ENCODE data around the gene GHDC.

The GHDC gene

DNA sequence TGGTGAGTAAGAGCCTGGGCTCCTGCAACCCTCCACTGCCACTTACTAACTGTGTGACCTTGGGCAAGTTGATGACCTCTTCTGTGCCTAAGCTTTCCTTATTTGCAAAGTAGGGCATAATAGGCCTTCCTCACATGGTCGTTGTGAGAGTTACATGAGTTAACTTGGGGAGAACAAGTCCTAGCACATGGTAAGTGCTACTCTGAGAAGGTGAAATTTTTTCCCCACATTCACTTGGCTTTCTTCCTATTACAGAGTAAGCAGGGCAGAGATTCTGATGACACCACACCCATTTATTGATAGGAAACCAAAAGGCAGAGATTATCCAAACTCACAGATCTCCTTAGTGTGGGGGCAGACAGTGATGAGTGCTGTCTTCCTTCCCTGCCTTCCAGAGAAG lies 15.0 kb downstream of the GHDC start:
- no peaks in the 10 kb centered on the region for H3K9me2 ChIP-seq (replicated peaks; ENCODE audit: insufficient read depth, low read length)
- DNase-seq, result no peak
- peaks cover 36% of the 10 kb centered on the region for H3K4me1 ChIP-seq (ENCODE audit: low read length)
- no peaks in the 10 kb centered on the region for H3K36me3 ChIP-seq (replicated peaks; ENCODE audit: insufficient read depth, low read length)
- TF ChIP-seq EZH2 (optimal IDR thresholded peaks at IDR 0.05; ENCODE audit: low read depth, low read length) (no peak), CTCF (IDR thresholded peaks at IDR 0.05; ENCODE audit: low read length) (no peak), EZH2phosphoT487 (IDR thresholded peaks at IDR 0.05; ENCODE audit: low read length) (no peak)
- no peak overlapping the region for H3K4me3 ChIP-seq (ENCODE audit: low read length)
- H3K79me2 ChIP-seq (ENCODE audit: low read length), result no peaks in the 10 kb centered on the region
- 0 out of 2 replicates have a peak overlapping the region, but pooled peaks have one; percentile 49 for H3K4me2 ChIP-seq (ENCODE audit: low read depth, low read length)
- H3K9me3 ChIP-seq (replicated peaks; ENCODE audit: insufficient read depth, low read length), result no peaks in the 10 kb centered on the region
- no peak overlapping the region for H3K9ac ChIP-seq (ENCODE audit: low read length)
- no peaks in the 10 kb centered on the region for H4K20me1 ChIP-seq (ENCODE audit: insufficient read depth, low read length)
- H3K27ac ChIP-seq (ENCODE audit: low read length), result peak overlapping the region; percentile 13; the same call in 1 of the 2 replicates
- H3K27me3 ChIP-seq (replicated peaks; ENCODE audit: insufficient read depth, low read length), result no peaks in the 10 kb centered on the region
- no peak overlapping the region for H2AFZ ChIP-seq (ENCODE audit: low read length)
- peaks cover 29% of the 10 kb centered on the region; the same call in 1 of the 2 replicates for H3F3A ChIP-seq (ENCODE audit: insufficient read depth, low read length)

DNA sequence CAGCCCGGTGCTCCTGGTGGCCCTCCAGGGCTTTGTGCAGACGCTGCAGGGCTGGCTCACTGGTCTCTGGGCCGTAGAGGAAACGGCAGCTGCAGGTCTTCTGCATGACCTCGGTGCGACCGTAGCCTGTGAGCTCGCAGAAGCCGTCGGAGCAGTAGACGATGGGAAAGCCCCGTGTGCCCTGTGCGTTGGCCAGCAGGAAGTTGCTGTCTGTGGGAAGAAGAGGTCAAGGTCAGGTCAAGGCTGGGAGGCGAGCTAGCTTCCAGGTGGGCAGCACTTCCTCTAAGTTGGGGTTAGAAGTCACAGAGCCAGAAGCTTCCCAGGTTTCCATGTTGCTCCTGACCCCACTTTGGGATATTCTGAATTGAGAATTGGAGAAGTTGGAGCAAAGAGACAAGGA lies 15.5 kb downstream of the GHDC start:
- H3K79me2 ChIP-seq (ENCODE audit: low read length), result no peaks in the 10 kb centered on the region
- peaks cover 27% of the 10 kb centered on the region; the same call in 1 of the 2 replicates for H3F3A ChIP-seq (ENCODE audit: insufficient read depth, low read length)
- H3K9ac ChIP-seq (ENCODE audit: low read length), result no peak overlapping the region
- H3K4me1 ChIP-seq (ENCODE audit: low read length), result peaks cover 35% of the 10 kb centered on the region
- no peaks in the 10 kb centered on the region for H3K9me3 ChIP-seq (replicated peaks; ENCODE audit: insufficient read depth, low read length)
- no peak overlapping the region for H2AFZ ChIP-seq (ENCODE audit: low read length)
- peak overlapping the region; percentile 49; the same call in 1 of the 2 replicates for H3K4me2 ChIP-seq (ENCODE audit: low read depth, low read length)
- DNase-seq, result peak; percentile 79
- H3K4me3 ChIP-seq (ENCODE audit: low read length), result no peak overlapping the region
- H4K20me1 ChIP-seq (ENCODE audit: insufficient read depth, low read length), result no peaks in the 10 kb centered on the region
- H3K27me3 ChIP-seq (replicated peaks; ENCODE audit: insufficient read depth, low read length), result no peaks in the 10 kb centered on the region
- H3K9me2 ChIP-seq (replicated peaks; ENCODE audit: insufficient read depth, low read length), result no peaks in the 10 kb centered on the region
- peak overlapping the region; percentile 13; the same call in 1 of the 2 replicates for H3K27ac ChIP-seq (ENCODE audit: low read length)
- no peak for TF ChIP-seq EZH2phosphoT487 (IDR thresholded peaks at IDR 0.05; ENCODE audit: low read length)
- no peaks in the 10 kb centered on the region for H3K36me3 ChIP-seq (replicated peaks; ENCODE audit: insufficient read depth, low read length)

- DNase-seq, result no peak
- H3K9ac ChIP-seq (ENCODE audit: low read length), result no peak overlapping the region
- H4K20me1 ChIP-seq (ENCODE audit: insufficient read depth, low read length), result no peaks in the 10 kb centered on the region
- H3F3A ChIP-seq (ENCODE audit: insufficient read depth, low read length), result peaks cover 16% of the 10 kb centered on the region; the same call in 1 of the 2 replicates
- H3K9me3 ChIP-seq (replicated peaks; ENCODE audit: insufficient read depth, low read length), result no peaks in the 10 kb centered on the region
- H3K79me2 ChIP-seq (ENCODE audit: low read length), result no peaks in the 10 kb centered on the region
- no peaks in the 10 kb centered on the region for H3K36me3 ChIP-seq (replicated peaks; ENCODE audit: insufficient read depth, low read length)
- no peak overlapping the region for H3K27ac ChIP-seq (ENCODE audit: low read length)
- no peaks in the 10 kb centered on the region for H3K9me2 ChIP-seq (replicated peaks; ENCODE audit: insufficient read depth, low read length)
- TF ChIP-seq EZH2 (optimal IDR thresholded peaks at IDR 0.05; ENCODE audit: low read depth, low read length), result no peak
- TF ChIP-seq EZH2phosphoT487 (IDR thresholded peaks at IDR 0.05; ENCODE audit: low read length), result no peak
- TF ChIP-seq CTCF (IDR thresholded peaks at IDR 0.05; ENCODE audit: low read length), result no peak
- H3K4me3 ChIP-seq (ENCODE audit: low read length), result no peak overlapping the region
- peaks cover 28% of the 10 kb centered on the region for H3K4me1 ChIP-seq (ENCODE audit: low read length)
- H2AFZ ChIP-seq (ENCODE audit: low read length), result no peak overlapping the region
- H3K4me2 ChIP-seq (ENCODE audit: low read depth, low read length), result no peak overlapping the region
- no peaks in the 10 kb centered on the region for H3K27me3 ChIP-seq (replicated peaks; ENCODE audit: insufficient read depth, low read length)
Observed at GRCh38 chr17:42177684-42178083, 16.6 kb downstream of the GHDC start.

DNA sequence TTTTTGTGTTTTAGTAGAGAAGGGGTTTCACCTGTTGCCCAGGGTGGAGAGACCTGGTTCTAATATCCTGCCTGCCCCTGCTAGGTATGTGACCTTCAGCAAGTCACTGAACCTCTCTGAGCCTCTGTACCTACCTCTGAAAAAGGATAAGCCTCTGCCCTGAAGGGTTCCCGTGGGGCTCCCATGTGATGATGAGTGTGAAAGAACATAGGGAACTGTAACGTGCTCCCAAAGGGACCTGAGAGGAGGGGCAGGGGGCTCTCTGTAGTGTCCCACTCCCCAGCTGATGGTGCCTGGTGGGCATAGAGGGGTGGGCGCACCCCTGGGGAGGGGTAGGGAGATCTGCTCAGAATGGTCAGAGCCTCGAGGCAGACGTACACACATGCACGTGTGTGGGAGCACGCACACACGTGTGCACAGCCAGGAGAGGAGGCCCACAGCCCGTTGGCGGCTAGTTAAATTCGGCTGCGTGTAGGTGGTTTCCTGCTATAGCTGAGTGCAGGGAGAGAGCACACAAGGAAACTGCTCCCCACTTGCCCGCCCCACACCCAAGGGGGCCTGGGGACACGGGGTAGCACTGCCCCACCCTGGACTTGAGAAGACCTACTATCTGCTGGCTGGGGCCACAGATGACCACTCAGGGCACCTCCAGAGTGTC lies 20.0 kb downstream of the GHDC start:
- H3K27ac ChIP-seq (ENCODE audit: low read length), result no peak overlapping the region
- H3K9me3 ChIP-seq (replicated peaks; ENCODE audit: insufficient read depth, low read length), result no peaks in the 10 kb centered on the region
- DNase-seq, result no peak
- H2AFZ ChIP-seq (ENCODE audit: low read length), result no peak overlapping the region
- TF ChIP-seq EZH2phosphoT487 (IDR thresholded peaks at IDR 0.05; ENCODE audit: low read length) (no peak), CTCF (IDR thresholded peaks at IDR 0.05; ENCODE audit: low read length) (no peak), EZH2 (optimal IDR thresholded peaks at IDR 0.05; ENCODE audit: low read depth, low read length) (no peak)
- H3K79me2 ChIP-seq (ENCODE audit: low read length), result no peaks in the 10 kb centered on the region
- H3K36me3 ChIP-seq (replicated peaks; ENCODE audit: insufficient read depth, low read length), result no peaks in the 10 kb centered on the region
- no peak overlapping the region for H3K4me3 ChIP-seq (ENCODE audit: low read length)
- H3F3A ChIP-seq (ENCODE audit: insufficient read depth, low read length), result peaks cover 7% of the 10 kb centered on the region; the same call in 1 of the 2 replicates
- no peak overlapping the region for H3K9ac ChIP-seq (ENCODE audit: low read length)
- H3K4me1 ChIP-seq (ENCODE audit: low read length), result peaks cover 12% of the 10 kb centered on the region
- H4K20me1 ChIP-seq (ENCODE audit: insufficient read depth, low read length), result no peaks in the 10 kb centered on the region
- no peaks in the 10 kb centered on the region for H3K27me3 ChIP-seq (replicated peaks; ENCODE audit: insufficient read depth, low read length)
- H3K9me2 ChIP-seq (replicated peaks; ENCODE audit: insufficient read depth, low read length), result no peaks in the 10 kb centered on the region
- H3K4me2 ChIP-seq (ENCODE audit: low read depth, low read length), result no peak overlapping the region

Measured in MM.1S (cell line).